HG03460 (cell line): ENCODE data around the gene FBXO2.

Experiments
- ATAC-seq: cut with Tn5 transposase; IDR thresholded peaks from one replicate; pipeline ENCODE4 v1.9.1; 2021; ENCODE audit not compliant: unreplicated experiment

Gene FBXO2

DNA sequence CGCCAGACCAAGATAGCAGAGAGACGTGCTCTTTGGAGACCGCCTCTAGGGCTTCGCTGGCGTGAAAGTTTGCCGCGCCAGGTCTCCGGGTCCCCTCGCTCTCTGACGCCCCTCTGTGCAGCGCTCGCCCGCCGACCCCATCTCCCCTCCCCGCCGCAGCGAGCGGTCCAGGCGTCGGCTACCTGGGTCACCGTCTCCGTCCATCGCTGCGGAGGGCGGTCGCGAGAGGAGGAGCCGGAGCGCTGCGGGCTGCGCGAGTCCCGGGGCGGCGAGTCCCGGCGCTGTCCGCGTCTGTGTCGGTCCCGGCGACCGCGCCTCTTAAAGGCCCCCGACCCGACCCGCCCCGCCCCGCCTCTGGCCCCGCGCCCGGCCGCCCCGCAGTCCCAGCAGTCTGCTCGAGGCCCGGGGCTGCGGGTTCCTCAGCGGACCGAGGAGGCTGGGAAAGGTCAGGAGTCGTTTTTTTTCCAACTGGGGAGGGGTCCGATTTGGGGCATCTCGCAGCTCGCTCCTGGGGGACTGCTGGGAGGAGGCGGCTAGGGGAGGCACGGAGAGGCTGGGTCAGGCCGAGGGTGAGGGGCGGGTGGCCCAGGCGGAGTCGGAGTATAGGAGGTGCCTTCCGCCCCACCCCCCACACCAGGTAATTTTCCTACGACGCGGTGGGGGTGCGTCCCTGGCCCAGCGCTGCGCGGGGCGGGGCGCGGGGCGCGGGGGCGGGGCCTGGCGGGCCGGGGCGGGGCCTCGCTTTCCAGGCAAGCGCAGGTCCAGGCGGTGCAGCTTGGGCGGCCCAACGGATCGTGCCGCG lies at the start of gene FBXO2, which contains the start of gene FBXO44:
Gene FBXO2 (minus strand): TSS at position 293 of the 802 bp plus-strand sequence. CDS start 89 bp downstream, at position 204.
Gene FBXO44 (plus strand): TSS at position 741 of the 802 bp plus-strand sequence. CDS start 959 bp downstream, outside the sequence.
- ATAC-seq: peak; percentile 60

GRCh38 chr1:11703357-11704193 lies 49.3 kb upstream of the FBXO2 start:
- ATAC-seq: no peak

- no peak for ATAC-seq
Observed at GRCh38 chr1:11701981-11702803, 48.0 kb upstream of the FBXO2 start.

- no peak for ATAC-seq
Observed at GRCh38 chr1:11701551-11701961, 47.3 kb upstream of the FBXO2 start.

DNA sequence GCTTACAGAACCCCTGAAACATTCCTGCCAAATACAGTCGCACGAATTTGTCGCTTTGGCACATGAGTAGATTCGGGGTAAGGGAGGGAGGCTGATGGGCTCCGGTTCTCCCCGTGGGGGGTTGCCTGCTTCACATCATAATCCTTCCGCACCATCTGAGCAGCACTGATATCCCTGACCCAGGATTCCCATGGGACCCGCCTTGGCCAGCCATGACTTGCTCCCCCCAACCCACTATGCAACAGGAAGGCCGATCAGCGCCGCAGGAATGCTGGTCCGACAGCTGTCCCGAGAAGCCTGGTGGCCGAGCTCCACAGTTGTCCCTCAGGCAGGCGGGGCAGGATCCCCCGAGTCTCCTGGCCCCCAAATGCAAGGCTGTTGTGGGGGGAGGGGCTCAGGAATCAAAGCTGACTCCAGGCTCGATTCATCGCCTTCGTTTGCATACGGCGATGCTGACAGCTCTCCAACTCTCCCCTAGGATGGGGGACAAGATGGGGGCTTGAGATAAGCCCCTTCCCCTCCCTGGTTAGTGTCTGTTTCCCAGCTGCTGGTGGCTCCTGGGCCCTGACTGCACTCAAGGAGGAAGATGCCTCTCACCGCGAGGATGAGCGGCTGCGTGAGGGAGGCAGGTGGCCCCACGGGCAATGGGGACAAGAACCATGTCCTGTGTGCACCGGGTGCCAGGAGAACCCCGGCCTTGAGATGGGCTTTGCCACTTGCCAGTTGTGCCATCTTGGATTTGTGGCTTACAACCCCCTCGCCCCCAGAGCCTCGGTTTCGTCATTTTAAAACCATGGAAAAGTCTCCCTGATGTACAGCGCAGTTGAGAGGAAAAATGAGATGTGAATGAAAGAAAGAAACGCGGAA lies 46.6 kb upstream of the FBXO2 start:
- no peak for ATAC-seq

DNA sequence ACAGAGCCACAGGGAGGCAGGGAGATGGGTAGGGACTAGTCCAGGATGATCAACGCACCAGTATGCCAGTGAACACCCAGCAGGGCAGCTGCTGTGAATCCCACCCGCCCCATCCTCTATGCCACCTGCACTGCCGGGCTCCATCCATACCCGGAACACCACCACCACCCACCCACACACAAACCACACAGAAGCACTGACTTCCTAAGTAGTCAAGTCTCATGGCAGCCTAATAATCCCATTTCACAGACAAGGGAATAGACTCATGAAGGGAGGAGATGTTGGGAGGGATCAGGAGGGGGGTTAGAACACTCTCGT lies 43.6 kb upstream of the FBXO2 start:
- ATAC-seq: no peak

- no peak for ATAC-seq
Observed at GRCh38 chr1:11697188-11697892, 43.1 kb upstream of the FBXO2 start.

GRCh38 chr1:11695861-11696260 lies 41.6 kb upstream of the FBXO2 start:
- ATAC-seq: no peak

DNA sequence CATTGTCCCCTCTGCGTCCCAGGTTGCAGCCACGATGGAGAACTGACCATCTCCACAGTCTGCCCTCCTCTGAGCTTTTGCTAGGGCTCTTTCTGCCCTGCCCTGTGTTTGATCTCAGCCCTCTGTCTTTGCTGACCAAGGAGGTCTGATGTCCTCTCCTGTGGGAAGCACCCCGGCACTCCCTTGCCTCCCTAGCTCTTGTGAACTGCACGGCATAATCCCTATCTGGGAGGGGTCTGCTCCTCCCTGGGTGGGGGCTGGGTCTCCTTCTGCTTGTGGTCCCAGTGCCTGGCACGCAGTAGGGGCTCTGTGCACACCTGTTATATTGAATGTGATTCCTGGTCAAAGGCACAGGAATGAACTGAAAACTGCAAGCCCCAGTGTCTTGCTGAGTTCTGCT lies 39.7 kb upstream of the FBXO2 start:
- no peak for ATAC-seq

GRCh38 chr1:11693024-11693590 lies 38.9 kb upstream of the FBXO2 start:
- ATAC-seq: no peak

DNA sequence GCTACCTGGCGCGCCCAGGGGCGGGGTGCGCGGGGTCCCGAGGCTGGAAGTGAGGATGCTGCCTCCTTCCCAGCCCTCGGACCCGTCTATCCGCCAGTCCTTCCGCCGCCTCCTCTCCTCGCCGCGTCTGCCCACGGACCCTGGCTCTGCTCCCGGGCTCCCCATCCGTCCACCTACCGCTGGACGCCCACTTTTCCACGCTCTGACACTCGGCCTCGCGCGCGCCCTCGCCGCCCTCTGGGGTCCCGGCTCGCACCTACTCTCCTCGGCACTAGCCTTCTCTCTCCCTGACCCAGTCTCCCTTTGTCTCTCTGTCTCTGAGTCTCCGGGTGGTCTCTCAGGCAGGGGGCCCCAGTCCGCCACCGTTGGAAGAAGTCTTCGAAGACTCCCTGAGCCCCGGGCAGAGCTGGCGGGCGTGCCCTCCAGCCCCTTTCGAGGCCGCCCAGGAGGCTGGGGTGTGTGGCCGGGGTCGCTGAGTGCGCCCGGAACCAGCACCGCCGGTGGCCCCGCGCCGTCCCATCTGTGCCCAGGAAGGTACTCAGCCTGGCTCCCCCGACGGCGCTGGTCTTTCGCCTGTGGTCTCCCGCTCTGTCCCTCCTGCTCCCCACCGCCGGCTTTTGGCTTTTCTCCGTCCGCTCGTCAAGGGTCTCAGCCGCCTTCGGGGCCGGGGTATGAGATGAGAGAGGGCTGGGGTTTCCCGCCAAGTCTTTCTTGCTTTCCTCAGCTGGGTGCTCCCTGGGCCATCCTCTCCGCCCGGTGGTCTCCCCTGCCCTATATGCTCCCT lies 37.9 kb upstream of the FBXO2 start:
- ATAC-seq: no peak

DNA sequence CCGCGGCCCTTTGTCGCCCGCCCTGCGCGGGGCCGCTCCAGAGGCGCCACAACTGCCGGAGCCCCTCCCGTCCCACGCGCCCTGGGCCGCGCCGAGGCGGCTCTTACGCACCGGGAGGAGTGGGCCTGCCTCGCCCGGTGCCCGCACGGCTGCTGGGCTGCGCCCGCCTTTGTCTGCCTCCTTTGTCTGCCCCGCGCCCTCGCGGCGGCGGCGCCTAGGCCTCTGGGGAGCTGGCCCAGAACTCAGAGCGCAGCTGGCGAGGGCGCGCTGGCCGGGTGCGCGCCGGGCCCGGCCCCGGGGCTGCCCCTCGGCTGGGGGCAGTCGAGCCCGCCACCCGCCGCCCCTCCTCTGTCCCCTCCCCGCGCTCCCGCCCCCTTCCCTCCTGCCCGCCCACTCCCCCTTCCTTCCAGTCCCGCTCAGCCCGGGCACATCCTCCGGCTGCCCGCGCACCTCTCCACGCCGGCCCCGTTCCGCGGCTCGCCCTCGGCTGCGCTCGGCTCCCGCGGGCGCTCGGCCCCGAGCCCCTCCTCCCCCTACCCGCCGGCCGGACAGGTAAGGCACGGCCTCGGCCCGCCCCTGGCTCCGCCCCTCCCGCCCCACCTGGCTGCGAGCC lies 37.2 kb upstream of the FBXO2 start, which contains the start of gene DRAXIN:
Gene DRAXIN (plus strand): TSS at position 409 of the 613 bp plus-strand sequence. CDS start 14,549 bp downstream, outside the sequence.
- no peak for ATAC-seq

GRCh38 chr1:11690397-11691301 lies 36.4 kb upstream of the FBXO2 start:
- no peak for ATAC-seq

DNA sequence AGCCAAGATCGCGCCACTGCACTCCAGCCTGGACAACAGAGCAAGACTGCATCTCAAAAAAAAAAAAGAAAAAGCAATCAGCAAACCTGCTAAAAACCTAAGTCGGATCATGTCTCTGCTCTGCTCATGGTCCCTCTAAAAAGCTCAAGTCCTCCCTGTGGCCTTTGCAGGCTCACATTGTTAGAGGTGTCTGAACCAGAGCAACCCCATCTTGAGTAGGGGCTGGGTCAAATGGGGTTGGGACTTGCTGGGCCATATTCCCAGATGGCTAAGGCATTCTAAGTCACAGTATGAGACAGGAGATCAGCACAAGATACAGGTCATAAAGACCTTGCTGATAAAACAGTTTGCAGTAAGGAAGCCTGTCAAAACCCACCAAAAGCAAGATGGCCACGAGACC lies 34.3 kb upstream of the FBXO2 start:
- ATAC-seq: no peak

GRCh38 chr1:11685210-11685752 lies 31.1 kb upstream of the FBXO2 start:
- ATAC-seq: no peak

- no peak for ATAC-seq
Observed at GRCh38 chr1:11684070-11684469, 29.8 kb upstream of the FBXO2 start.

DNA sequence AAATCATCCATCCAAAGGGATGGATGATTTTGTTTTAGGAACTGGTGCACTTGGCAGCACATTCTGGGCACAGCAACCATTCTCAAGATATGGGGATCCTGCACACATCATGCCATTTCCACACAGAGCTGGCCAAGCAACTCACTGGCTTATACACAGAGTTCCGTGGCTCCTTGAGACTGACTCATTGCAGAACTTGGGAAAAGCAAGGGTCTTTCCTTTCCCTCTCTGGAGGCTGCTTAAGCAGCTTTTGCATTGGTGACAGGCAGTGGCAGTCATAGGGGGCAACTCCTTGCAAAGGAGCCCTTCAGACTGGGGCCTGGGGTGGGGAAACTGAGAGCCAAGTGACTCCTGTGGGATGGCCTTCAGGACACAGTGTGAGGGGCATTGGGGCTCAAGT lies 28.6 kb upstream of the FBXO2 start:
- ATAC-seq: no peak
